Activated CD4-positive, alpha-beta T cell treated with anti-CD3 and anti-CD28 coated beads for 4 hours (primary cell): ENCODE measurements around the gene RAPGEF6.
"Not testable (repeated sequence)": the region's sequence is repeated elsewhere in the genome, so short reads cannot be mapped to it uniquely, and the experiment has no call there.

Experiments
- DNase-seq, 2 donors: peaks; one replicate each; pipeline ENCODE4 v3.0.0-alpha.2; 2020

The RAPGEF6 gene

DNA sequence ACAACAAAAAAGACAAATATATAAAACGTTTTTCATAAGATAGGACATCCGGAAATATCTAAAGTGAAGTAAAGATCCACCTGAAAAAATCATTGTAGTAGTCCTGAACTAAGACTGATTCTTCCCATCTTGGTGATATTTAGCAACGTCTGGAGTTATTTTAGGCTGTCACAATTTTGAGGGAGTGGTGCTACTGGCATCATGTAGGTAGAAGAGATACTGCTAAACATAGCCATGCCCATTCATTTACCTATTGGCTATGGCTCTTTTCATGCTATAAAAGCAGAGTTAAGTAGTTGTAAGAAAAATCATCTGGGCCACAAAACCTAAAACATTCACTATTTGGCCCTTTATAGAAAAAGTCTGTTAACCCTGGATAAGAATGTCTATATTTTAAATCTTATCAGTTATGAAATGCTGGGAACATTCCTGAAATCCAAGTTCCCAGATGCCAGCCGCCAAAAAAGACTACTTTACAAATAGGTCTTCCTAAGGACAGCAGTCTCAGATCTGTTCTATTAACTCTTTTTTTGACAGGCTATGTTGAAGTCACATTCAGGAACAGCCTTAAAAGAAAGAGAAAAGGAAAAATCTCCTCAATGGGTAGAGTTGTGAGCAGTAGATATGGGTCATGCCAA is 27.0 kb downstream of the RAPGEF6 start:
- DNase-seq: no peak

DNA sequence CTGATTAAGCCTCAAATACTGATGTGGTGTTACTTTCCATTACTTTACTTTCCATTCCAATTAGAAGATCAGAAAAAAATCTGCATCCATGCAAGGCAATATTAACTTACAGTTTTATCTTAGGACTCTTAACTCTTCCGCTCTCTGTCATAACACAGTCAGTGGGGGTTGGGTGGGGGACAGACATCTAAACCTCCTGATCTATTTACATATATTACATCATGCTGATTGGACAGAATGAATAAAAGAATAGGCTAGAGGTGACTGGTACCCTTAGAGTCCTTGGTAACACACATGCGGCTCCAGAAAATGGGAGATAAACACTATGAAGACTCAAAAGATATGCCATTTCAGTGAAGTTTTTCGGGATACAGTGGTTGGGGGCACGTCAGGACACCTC is 27.6 kb downstream of the RAPGEF6 start:
- no peak for DNase-seq

GRCh38 chr5:131605086-131605485 is 29.9 kb downstream of the RAPGEF6 start:
- DNase-seq: no peak

DNA sequence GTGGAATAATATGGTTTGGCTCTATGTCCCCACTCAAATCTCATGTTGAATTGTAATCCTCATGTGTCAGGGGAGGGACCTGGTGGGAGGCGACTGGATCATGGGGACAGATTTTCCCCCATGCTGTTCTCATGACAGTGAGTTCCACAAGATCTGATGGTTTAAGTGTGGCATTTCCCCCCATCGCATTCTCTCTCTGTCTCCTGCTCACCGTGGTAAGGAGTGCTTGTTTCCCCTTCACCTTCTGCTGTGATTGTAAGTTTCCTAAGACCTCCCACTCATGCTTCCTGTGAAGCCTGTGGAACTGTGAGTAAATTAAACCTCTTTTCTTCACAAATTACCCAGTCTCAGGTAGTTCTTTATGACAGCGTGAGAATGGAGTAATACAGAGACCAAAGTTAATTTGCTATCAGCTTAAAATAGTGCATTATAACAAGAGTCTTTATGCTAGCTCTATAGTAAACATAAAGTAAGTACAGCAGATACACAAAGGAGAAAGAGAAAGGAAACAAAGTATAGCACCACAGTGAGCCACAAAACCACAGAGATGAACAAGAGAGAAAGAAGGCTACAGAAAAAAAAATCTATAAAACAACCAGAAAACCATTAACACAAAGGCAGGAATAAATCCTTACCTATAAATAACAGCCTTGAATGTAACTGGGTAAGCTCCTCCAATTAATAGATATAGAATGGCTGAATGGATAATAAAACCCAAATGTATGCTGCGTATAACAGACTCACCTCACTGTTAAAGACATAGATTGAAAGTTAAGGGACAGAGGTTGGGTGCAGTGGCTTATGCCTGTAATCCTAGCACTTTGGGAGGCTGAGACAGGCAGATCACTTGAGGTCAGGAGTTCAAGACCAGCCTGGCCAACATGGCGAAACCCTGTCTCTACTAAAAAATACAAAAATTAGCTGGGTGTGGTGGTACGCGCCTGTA is 39.7 kb downstream of the RAPGEF6 start:
- peak; percentile 34 for DNase-seq

- DNase-seq: no peak
These were observed 41.1 kb downstream of the RAPGEF6 start for GRCh38 chr5:131593921-131594320.

DNA sequence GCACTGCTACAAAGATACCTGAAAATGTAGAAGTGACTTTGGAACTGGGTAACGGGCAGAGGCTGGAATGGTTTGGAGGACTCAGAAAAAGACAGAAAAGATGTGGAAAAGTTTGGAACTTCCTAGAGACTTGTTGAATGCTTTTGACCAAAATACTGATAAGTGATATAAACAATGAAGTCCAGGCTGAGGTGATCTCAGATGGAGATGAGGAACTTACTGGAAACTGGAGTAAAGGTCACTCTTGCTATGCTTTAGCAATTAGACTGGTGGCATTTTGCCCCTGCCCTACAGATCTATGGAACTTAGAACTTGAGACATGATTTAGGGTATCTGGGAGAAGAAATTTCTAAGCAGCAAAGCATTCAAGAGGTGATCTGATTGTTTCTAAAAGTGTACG is 41.6 kb downstream of the RAPGEF6 start:
- not testable (repeated sequence) for DNase-seq

DNA sequence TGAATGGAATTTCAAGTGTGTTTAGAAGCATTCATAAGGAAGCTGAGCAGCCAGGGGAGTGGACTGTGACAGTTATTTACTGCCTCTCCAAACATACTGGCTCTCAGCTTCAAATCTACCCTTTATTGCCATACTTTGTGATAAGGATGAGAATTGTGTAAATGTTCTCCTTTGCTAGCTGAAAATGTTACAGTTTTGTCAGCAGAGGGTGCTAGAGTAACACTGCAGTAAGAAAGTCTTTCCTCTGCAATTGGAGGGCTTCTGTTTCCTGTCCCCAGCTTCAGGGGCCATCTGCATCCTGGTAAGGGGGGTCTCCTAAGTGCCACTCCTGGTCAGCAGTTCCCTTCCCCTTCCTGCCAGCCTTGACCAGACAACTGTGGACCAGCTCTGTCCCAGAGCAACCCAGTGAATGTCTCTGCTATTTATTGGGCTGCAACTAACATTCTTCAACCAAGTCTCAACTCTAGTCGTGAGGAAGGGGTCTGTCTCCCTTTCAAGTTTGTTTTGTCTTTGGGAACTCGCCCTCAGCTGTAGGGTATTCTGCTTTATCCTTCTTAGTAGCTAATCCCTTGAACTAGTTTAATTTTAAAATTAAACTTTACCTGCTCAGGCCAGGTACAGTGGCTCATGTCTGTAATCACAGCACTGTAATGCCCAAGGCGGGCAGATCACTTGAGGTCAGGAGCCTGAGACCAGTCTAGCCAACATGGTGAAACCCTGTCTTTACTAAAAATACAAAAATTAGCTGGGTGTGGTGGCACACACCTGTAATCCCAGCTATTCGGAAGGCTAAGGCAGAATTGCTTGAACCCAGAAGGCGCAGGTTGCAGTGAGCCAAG is 45.3 kb downstream of the RAPGEF6 start:
- peak in 1 of 2 donors; percentile 22 for DNase-seq

DNA sequence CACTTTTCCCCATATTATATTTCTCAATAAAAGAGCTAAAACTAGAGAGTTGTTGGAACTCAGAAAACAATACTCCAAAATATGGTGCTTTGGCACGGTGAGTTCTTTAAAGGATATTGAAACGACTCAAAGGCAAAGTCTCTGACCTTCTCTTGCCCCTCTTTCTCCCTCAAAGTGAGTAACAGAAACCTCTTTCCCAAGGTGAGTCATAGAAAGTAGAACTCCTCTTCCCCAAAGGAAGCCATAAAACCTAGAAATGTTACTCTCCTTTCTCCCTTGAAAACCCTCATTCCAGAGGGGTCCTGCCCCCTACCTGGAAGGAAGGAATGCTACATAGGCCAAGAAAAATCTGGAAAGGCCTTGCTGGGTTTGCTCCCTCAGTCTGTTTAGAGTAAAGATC is 47.5 kb downstream of the RAPGEF6 start:
- no peak for DNase-seq

DNA sequence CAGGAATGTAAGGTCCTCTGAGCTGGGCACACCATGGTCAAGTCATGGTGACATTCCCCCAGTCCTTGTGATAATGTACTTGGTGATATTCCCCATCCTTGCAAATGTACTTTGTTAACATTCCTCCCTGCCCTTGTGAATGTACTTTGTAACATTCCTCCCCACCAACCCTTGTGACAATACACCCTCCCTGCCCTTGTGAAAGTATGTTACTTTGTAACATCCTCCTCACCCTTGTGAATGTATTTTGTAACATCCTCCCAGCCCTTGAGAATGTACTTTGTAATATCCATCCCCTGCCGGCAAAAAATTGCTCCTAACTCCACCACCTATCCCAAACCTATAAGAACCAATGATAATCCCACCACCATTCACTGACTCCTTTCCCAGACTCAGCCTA is 53.3 kb downstream of the RAPGEF6 start:
- no peak for DNase-seq

- no peak for DNase-seq
These were observed 54.9 kb downstream of the RAPGEF6 start for GRCh38 chr5:131579917-131580671.

DNA sequence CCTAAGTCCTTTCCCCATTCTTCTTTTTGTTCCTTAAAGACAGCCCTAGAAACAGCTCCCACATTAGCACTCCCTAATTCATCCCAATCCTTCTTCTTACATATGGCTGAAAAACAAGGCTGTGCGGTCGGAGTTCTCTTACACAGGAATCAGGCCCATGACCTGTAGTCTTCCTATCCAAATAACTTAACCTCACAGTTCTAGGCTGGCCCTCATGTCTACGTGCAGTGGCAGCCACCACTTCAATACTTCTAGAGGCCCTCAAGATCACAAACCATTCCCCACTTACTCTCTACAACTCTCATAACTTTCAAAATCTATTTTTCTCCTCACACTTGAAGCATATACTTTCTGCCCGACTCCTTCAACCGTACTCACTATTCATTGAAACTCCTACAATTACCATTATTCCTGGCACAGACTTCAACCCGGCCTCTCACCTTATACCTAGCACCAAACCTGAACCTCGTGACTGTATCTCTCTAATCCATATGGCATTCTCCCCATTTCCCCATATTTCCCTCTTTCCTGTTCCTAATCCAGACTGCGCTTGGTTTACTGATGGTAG is 59.3 kb downstream of the RAPGEF6 start:
- DNase-seq: no peak

DNA sequence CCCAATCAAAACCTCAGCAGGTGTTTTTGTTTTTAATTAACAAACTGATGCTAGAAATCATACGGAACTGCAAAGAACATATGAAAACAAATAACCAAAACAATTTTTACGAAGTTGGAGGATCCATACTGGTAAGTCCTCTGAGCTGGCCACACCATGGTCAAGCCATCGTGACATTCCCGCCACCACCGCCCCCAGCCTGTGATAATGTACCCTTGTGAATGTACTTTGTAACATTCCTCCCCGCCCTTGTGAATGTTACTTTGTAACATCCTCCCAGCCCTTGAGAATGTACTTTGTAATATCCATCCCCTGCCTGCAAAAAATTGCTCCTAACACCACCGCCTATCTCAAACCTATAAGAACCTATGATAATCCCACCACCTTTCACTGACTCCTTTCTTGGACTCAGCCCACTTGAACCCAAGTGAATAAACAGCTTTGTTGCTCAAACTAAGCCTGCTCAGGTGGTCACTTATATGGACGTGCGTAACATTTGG is 63.3 kb downstream of the RAPGEF6 start:
- no peak for DNase-seq

GRCh38 chr5:131570757-131571156 is 64.3 kb downstream of the RAPGEF6 start:
- DNase-seq: no peak

DNA sequence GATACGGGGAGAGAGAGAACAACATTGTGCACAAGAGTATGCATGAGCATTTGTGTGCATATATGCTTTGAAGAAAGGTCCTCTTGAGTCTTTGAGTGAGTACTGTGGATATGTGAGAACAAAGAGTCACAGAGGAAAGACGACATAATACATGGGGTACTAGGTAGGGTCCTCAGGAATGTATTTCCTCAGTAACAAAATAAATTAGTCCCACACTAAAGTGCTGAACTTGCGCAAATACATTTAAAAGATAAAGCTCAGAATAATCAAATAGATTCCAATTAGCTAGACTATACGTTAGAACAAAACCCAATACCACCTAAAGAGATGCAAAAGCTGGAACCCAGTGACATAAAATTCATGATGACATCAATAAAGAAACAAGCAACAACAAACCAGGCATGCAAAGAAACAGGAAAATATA is 70.8 kb downstream of the RAPGEF6 start:
- DNase-seq: no peak

DNA sequence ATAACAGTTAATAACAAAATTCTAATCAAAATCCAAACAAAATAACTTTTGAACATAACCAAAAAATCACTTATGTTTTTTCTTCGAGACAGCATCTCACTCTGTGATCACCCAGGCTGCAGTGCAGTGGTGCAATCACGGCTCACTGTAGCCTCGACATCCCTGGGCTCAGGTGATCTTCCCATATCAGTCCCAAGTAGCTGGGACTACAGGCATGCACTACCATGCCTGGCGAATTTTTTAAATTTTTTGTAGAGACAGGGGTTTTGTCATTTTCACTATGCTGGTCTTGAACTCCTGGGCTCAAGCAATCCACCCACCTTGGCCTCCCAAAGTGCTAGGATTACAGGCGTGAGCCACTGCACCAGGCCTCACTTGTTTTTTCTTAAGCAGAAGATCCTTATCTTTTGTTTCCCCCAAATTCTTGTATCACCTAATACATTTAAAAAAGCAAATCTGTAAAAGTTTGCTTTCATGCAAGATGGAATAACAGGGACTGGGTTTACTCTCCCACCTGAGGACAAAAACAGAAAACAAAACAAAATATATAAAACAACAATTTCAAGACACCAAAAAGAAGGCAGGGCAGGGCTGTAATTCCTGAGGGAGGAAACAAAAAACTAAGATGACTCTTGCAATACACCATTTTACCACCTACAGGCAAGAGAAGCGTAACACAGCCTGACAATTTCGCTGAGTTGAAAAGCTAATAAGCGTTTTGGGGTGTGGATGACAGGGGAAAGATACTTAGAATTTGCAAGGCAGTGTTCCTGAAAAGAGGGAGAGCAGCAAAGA is 71.4 kb downstream of the RAPGEF6 start:
- DNase-seq: no peak

GRCh38 chr5:131550606-131551005 is 84.4 kb downstream of the RAPGEF6 start:
- no peak for DNase-seq

DNA sequence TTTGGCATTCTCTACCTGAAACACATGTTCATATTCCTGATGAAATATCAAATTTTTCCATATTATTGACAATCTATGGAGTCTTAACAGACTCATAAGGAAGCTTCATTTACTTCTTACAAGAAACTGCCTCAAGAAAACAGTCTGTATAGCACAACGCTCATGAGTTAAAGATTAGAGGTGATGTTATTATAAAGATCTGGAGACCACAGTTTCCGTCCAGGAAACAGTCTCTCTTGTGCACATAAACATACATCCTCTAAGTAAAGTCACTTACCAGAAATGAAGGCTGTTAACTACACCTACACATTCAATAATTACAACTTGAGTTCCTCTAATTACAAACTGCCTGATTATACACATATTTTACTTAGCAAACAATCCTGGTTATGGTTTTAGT is 86.9 kb downstream of the RAPGEF6 start:
- DNase-seq: peak in 1 of 2 donors; percentile 23

DNA sequence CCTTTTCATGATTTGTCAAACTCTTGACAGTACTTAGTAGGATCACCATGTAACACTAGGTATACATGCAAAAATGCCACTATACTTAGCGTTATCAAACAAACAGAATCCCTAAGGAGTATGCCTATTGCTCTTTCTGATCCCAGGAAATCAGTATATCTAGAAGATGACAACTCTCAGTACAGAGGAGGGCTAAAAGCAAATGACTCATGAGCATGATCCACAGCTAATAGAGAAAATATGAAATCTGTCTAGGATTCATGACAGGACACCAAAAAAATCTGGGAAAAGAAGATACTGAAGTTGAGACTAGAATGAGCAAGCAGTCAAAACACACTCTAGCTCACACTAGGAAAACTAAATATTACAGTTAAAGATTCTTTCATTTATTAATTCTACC is 89.2 kb downstream of the RAPGEF6 start:
- DNase-seq: no peak

- no peak for DNase-seq
These were observed 92.3 kb downstream of the RAPGEF6 start for GRCh38 chr5:131542723-131543122.

GRCh38 chr5:131541762-131542161 is 93.3 kb downstream of the RAPGEF6 start:
- no peak for DNase-seq

GRCh38 chr5:131541071-131541470 is 94.0 kb downstream of the RAPGEF6 start:
- no peak for DNase-seq
